Activated CD4-positive, alpha-beta T cell treated with anti-CD3 and anti-CD28 coated beads, Interleukin-2, amount 50 U/mL, for 24 hours (primary cell): Measurements from ENCODE around the gene LAPTM4A.
"Not testable (repeated sequence)": the region's sequence is repeated elsewhere in the genome, so short reads cannot be mapped to it uniquely, and the experiment has no call there.

Source experiments
- DNase-seq, 2 donors: peaks; one replicate each; pipeline ENCODE4 v3.0.0-alpha.2; 2020; ENCODE audit warnings: low read depth in 1 of 2, low spot score in 1 of 2

Gene LAPTM4A

DNA sequence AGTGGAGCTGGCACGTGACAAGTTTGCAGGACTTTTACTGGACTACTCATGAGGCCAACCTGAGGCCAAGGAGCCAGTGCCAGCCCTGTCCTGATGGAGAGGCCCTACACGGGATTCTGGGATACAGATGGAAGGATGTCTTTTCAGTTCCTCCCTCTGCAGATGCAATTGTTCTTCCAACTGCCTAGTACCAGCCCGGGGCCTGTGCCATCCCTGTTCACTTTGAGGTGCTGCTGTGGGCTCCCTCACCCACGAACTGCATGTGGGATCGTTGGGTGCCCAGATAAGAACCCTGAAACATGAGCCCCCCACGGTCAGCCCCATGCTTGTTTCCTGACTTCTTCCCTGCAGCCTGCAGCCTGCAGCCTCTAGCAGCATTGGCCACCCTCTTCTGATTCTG, 25.3 kb upstream of the LAPTM4A start:
- DNase-seq: no peak

DNA sequence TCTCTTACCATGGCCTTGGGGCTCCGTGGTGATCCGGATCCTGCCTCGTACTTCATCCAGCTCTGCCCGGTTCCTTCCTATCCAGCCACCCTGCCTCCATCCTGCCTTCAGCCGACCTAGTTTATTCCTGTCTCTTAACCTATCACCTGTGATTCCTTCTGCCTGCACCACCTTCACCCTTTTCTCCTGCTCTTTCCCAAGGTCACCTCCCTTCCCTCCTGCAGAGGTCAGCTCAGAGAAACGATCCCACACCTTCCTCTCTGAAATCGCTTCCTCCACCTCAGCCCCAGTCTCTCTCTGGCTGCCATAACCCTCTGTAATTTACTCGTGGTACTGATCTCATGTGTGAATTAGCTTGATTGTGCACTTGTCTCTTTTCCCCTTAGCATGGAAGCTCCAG, 23.5 kb upstream of the LAPTM4A start:
- DNase-seq: no peak

DNA sequence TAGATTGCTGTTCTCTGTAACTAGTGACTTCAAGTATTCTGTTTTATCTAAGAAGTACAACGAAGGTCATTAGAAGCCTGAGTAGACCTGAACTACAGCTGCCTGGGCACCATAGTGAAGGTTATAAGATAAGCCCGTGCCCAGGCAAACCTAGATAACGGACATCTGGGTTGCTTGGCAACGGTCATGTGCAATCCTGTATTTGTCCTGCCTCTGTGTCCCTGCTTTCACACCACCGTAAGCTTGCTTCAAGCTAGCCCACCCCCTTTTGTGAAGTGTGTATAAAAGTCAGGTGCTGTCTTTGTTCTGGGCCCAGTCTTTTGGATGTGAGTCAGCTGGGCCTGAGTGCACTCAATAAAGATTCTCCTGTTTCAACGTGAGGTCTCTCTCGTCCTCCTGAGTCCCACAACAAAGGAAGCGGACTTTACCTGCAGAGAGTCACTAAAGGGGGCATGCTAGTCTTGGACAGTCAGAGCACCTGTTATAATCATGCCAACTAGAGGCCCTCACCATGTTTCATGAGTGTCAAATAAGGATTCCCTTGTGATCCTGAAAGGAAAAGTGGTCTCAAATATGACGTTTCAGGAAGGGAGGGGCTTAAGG, 22.7 kb upstream of the LAPTM4A start:
- not testable (repeated sequence) for DNase-seq

DNA sequence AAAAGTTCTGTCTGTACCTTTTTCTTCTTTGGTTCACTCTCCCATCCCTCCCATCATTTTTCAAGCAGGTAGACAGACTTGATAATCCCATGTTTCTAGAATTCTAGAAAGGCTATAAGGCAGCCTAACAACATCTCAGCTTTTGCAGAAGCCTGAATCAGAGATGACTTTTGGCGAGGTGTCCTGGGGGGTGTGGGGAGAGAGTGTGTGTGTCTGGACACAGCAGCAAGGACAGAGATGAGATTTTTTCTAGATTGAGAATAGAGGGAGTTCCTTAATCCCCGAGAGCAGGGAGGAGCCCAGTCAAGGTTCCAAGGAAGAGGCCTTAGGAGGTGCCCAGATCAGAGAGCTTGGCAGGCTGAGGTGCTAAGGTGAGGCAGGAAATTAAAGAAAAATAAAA, 22.0 kb upstream of the LAPTM4A start:
- DNase-seq: no peak

DNA sequence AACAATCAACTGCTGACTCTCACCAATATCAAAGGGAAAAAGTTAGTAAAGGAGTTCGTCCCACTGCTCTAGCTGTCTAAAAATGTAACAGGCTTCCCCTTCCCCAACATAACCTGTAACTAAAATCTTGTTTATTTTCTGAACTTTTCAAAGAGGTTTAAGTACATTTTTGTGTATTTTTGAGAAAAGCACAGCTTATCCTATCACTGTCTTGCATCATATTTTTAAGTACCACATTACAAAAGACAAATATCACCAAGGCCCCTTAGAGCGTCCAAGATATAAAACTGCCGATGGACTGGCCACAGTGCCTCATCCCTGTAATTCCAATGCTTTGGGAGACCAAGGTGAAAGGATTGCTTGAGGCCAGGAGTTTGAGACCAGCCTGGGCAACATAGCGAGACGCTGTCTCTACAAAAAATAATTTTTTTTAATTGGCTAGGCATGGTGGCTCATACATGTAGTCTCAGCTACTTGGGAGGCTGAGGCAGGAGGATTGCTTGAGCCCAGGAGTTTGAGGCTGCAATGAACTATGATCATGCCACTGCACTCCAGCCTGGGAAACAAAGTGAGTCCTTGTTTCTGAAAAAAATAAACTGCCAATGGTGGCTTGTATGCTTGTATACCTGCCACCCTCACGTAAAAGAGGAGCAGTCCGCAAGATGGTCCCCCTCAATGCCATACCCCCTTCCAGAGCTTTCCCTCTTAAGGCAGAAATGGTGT, 21.2 kb upstream of the LAPTM4A start:
- DNase-seq: no peak

DNA sequence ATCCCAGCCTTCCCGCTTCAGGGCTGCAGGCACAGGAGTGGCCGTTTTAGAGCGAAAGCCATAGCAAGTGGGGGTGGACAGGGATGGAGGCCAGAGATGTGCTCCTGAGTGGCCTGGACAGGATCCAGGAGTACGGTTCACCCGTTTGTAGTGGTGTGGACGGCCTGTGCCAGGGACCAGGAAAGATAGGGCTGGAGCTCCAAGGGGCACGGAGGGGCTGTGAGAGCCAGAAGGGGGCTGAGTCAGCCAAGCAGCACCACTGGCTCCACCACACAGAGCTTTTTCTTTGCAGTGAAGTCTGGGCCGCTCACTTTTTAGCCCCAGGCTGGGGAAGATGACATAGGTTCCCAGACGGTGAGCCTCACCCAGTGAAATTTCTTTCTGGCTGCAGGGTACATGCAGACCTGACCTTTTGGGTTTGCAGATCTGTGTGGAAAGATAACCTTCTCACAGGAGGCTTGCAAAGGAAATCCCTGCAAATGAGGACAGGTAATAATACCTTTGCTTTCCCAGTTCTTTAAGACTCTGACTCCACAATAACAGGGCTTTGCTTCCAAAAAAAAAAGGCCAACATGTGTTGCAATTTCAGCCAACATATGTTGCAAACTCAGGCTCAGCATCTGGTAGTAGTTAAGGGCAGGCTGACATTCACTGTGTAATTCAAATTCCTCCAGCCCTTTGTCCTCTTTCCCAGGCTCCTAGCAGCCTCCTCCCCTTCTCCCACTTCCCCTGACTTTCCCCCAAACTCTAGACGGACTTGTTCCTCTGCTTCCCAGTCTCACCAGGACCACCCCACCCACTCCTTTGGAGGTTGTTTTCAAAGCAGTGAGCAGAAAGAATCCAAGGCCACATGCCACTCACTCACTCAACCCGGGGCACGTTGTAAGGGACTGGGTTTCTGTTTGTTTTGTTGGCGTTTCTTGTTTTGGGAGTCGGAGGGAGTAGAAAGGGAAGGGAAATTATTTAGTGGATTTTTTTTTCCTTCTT, 20.3 kb upstream of the LAPTM4A start:
- no peak for DNase-seq

DNA sequence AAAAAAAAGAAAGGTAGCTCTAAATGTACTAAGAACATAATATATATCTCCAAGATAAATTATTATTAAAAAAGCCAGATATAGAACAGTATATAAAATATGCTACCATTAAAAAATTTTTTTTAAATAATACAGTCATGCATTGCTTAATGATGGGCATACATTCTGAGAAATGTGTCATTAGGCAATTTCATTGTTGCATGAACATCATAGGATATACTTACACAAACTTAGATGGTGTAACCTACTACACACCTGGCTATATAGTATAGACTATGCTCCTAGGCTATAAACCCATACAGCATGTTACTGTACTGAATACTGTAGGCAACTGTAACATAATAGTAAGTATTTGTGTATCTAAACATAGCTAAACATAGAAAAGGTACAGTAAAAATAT, 18.3 kb upstream of the LAPTM4A start:
- no peak for DNase-seq

DNA sequence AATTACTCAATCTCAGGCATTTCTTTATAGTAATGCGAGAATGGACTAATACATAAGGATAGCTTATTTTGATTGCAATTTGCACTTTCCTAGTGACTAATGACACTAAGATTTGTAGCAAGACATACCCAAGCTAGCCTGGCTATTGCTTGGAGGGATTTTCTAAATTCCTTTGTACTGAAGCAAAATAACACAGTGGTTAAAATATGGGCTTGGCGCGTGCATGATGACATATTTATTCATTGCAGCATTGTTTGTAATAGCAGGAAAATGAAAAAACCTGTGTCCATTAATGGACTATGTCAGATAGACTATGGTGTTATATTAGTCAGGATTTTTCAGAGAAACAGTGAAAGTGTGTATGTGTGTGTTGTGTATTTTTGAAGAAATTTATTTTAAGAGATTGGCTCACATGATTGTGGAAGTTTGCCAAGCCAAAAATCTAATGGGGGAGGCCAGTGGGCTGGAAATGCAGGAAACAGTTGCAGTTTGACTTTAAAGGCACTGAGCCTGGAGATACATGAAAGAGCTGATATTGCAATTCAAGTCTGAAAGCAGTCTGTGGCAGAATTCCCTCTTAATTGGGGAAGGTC, 16.7 kb upstream of the LAPTM4A start:
- DNase-seq: no peak

DNA sequence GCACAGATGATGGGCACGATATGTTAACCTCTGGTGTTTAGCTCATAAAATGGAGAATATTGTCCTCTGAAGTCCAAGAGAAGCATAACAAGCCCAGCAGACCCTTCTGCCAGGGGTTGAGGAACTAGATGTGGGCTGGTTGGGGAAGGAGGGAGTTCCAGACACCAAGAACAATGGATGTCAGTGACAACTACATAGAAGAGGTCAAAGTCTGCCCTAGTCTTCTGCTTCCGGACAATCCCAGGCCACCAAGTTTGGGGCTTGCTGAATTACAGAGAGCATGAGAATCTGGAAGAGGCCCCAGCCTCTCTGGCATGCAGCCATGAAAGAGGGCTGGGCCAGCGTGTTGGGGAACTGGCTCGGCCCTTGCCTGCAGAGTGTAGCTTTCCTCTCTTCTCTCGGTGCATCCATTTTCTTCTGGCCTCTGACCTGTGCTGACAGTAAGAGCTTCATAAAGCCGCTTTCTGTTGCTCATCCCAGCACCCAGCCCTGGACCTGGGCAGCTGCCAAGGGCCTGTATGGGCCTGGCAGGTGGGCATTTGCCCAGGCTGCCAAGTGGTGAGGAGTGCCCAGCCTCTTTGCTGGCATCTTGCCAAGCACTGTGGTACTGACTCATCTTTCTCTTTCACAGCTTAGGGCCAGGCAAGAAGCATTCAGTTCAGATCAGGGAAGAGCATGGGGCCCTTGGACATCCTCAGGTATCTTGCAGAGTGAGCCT, 14.6 kb upstream of the LAPTM4A start:
- no peak for DNase-seq

DNA sequence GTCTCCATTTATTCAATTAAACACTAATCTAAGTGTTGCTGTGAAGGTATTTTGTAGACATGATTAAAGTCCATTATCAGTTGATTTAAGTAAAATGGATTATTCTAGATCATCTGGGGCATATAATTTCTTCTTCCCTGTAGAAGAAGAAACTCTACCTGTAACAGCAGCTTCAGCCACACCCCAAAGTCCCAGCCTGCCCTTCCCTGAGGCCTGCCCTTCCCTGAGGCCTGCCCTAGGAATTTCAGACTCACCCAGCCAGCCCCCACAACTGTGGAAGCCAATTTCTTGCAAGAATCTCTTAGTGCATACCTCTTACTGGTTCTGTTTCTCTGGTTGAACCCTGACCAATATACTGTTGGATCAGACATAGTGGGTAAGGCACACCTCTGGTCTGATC, 13.4 kb upstream of the LAPTM4A start:
- no peak for DNase-seq

DNA sequence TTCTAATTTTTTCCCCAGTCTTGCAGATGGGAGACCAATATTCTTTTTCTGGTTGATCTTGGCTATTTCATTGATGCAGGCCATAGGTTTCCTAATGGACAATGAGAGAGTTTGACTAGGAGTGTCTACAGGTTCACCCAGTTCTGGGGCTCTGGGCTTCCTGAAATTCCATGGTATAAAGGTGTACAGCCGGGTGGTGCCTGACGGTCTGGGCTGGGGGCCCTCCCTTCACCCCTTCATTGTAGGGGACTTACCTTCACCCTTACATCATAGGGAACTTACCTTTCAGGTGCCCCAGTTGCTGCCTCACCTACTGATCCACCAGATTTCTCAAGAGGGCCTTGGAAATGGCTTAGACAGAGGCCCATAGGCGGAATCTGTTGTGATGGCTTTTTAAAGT, 13.0 kb upstream of the LAPTM4A start:
- no peak for DNase-seq

DNA sequence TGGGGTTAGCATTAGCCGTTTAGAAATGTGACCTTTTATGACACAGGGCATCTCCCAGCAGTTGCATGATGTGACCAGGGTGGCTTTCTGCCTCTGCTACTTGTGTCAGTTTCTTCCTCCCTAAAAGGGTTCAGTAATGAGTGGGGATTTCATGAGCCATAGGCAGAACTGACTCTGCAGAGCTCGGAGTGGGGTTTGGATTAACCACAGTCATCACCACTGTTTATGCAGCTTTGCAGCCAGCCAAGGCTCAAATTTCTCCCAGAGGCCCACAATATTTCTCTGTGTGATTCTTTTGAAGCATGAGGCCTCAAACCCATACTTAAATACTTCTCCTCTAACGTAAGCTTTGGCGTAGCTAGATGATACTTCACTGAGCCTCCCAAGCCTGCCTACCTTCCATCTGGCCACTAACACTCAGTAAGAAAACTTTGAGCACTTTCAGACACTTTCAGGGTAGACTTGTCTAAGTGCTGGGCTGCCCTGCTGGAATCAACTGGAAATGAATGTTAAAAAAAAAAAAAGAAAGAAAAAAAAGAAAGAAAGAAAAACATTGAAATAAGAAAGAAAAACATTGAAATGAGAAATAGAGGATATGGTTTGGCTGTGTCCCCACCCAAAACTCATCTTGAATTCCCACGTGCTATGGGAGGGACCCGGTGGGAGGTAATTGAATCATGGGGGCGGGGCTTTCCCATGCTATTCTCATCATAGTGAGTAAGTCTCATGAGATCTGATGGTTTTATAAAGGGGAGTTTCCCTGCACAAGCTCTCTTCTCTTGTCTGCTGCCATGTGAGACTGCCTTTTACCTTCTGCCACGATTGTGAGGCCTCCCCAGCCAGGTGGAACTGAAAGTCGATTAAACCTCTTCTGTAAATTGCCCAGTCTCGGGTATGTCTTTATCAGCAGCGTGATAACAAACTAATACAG, 11.5 kb upstream of the LAPTM4A start:
- DNase-seq: no peak

DNA sequence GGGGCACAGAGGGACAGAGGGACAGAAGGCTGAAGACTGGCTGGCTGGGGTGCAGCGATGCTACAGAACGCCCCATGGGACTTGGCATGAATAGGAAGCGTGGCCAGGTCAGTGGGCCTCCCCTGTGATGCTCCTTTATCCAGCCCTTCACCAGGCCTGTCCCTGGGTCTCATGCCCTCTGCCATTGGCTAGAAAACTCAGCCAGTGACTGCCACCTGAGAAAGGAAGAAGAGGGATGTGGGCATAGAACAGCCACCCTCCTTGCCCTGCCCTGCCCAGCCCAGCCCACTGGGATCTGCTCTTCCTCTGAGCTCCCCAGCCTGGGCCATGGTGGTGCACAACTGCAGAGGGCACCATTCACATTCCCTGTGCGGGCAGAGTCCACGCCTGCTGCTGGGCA, 10.5 kb upstream of the LAPTM4A start:
- no peak for DNase-seq

DNA sequence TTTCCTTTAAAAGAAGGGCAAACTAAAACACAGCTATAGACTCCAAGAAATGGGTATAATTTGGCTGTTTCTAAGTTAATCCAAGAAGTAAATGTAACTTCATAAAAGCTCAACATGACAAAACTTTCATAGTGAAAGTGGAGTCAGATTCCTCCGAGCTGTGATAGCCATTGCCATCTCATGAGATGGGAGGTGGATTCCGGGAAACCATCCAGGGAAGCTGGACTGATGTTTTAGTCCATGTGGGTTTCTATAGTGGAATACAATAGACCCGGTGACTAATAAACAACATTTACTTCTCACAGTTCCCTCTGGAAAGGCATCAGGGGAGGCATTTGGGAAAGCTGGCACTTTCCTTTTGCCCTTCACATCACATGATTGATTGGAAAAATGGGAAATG, 10.0 kb upstream of the LAPTM4A start:
- DNase-seq: no peak

DNA sequence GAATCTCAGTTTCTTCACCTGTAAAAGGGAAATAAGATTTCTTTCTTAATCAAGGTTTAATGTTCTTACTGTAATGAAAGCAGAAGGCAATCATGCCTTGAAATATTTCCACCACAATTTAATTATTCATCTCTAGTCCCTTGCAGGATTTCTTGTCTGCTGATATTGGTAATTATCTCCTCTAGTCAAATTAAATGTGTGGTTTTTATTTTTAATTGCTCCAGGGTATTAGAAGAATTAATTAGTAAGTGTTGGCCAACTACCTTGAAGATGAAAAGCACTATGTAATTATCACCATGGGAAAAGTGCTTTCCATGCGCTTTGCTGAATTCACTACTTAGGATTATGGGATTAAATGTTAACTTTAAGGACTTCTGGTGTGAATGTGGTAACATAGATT, 8.7 kb upstream of the LAPTM4A start:
- DNase-seq: no peak

DNA sequence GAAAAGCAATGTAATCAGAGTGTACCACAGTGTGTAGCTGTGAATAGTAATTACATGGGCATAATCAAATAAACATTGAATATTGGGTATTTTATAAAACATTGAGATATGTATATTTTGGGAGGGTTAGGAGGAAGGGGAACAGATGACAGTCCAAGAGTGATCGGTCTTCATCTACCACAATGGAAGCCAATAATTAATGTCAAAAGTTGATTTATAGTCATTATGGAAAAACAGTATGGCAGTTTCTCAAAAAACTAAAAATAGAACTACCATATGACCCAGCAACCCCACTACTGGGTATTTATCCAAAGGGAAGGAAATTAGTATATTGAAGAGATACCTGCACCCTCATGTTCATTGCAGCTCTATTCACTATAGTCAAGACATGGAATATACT, 5.8 kb upstream of the LAPTM4A start:
- no peak for DNase-seq

DNA sequence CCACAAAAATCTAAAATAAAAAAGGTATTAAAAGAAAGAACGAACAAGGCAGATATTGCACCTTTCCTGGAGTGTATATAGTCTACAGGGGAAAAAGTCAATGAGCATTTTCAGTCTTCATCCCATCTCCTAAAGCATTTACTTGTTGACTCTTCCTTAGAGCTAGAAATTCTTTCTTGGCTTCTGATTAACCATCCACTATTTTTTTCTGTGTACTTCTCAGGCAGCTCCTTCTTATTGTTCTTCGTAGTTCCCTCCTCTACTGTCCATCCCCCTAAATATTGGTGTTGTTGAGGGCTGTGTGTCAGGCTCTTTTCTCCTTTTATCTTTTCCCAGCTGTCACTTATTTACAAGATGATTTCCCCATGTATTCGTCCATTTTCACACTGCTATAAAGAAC, 3.5 kb upstream of the LAPTM4A start:
- no peak for DNase-seq

DNA sequence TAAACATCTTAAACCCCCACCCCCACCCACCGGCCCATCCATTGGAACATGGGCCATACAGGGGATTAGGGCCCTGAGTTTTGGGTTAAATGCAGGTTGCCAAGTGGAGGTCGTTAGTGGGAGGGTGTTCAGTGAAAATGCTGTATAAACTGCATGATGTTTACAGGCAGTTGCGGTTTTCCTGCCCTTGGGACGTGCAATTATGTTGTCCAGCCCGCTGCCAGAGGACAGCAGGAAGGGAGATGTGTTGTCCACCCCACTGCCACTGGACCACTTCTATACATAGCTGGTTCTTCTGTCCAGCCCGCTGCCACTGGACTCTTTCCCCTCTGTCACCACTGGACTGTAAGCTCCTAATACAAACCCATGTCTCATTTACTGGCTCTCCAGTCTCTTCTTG, 2.7 kb upstream of the LAPTM4A start:
- DNase-seq: no peak

DNA sequence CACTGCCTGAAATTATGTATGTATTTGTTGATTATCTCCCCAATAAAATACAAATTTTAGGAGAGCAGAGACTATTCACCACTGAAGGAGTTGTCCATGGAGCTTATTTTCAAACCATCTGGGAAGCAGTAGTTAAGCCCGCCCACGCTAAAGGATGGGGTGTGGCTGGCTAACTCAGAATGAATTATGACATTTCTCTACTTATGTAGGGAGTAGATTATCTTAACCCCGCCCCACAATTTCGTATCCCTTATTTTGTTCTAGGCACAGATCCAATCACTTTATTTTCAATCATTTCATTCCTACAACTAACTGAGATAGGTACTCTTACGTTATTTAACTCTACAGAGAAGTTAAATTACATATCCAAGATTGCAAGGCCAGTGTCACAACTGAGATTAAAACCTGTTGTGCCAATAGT, 1.4 kb upstream of the LAPTM4A start:
- no peak for DNase-seq
